AG08396 (cell line): ENCODE results near the gene NEGR1.

Experiments used
- DNase-seq: peaks from one replicate; pipeline ENCODE4 v3.0.0; 2012; ENCODE audit warnings: low spot score, mixed read lengths

Gene NEGR1

DNA sequence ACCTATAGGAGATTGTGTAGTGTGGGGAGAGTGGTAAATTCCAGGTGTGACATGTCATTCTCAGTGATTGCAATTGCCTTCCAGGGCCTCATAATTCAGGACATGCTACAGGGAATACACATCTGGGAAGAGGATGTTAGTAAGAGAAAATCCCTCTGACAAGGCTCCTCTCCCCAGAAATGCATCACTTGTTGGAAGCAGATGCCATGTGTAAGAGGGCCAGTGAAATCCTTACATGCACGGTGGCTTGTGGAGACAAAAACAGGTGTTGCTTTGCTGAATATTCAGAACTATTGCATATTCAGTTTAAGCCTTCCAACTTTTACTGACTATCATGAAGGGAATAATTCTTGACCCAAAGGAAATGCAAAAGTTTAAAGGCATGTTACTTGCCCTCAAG, 503.4 kb downstream of the NEGR1 start:
- DNase-seq: no peak

DNA sequence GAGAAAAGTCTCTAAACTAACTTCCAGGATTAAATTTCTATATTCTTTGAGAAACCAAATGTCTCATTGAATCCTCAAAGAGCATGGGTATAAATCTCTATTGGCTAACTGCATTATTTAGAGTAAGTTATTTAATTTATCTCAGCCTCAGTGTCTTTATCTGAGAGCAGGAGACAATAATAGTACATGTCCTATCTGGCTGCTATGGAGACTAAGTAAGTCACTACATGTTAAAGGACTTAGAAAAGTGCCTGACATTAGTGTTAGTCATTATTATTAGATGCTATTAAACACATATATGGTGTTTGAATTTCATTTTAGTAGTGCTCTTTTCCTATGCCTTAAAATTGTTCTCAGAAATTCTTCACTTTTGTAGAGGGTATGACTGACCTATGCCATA, 505.2 kb downstream of the NEGR1 start:
- DNase-seq: no peak

DNA sequence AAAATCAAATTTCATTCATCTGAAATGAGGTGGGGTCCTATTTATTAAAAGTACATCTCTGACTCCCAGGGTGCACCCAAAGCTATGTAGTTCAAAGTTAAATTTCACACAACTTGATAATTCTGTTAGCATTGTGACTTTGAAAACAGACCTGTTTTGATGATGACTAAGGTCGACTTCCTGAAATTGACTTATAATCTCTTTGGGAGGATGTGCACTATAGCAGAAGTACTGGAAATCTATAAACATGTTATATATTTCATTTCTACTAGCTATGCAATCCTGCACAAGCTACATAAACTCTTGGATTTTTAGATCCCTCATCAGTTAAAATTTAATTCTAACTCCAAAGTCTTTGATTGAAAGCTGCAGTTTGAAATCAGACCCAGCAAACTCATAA, 507.6 kb downstream of the NEGR1 start:
- DNase-seq: no peak

DNA sequence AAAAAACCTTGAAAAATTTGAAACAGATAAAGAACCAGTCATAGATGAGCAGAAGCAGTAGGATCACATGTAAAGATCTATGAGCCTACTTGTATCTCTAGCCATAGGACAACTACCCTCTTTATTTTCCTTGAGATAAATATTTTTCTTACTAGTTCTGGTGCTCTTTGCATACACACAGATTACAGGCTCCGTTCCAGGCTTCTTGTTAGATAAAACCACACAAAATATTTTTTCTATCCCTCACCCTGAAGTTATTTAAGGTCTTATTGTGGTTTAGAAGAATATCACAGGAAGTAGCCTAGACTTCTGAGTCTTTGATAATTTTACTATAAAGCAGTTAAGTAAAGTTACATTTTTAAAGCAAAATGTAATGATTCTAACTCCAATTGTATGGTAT, 512.2 kb downstream of the NEGR1 start:
- DNase-seq: no peak

DNA sequence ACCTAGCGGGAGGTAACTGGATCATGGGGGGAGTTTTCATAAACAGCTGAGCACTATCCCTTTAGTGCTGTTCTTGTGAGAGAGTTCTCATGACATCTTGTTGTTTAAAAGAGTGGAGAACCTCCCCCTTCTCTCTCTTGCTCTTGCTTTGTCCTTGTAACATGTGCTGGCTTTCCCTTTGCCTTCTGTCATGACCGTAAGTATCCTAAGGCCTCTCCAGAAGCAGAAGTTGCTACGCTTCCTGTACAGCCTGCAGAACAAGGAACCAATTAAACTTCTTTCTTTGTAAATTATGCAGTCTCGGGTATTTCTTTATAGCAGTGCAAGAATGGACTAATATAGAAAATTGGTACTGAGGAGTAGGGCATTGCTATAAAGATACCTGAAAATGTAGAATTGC, 515.6 kb downstream of the NEGR1 start:
- no peak for DNase-seq

DNA sequence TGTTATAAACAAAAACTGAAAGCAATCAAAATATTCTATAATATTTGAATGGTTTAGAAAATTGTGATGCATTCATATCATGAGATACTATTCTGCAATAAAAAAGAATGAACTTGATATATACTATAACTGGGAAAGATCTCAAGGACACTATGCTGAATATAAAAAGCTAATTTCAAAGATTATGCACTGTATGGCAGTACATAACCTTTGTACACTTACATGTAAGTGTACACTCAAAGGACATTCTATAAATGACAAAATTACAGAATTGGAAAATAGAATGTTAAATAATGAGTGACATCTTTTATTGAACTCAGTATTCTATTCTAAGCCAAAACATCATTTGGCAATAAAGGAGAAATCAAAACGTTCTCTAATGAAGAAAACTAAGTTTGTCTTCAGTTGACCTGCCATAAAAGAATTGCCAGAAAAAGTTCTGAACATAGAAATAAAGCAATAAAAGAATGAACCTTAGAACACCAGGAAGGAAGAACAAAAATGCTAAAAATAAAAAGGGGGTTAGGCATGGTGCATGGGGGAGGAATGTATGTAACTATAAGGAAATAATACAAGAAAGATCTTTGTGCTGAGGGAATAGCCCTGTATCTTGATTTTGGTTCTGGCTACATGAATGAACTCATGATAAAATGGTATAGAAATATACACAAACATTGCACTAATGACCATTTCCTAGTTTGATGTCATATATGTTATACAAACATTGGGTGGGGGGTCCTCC, 519.7 kb downstream of the NEGR1 start:
- no peak for DNase-seq

DNA sequence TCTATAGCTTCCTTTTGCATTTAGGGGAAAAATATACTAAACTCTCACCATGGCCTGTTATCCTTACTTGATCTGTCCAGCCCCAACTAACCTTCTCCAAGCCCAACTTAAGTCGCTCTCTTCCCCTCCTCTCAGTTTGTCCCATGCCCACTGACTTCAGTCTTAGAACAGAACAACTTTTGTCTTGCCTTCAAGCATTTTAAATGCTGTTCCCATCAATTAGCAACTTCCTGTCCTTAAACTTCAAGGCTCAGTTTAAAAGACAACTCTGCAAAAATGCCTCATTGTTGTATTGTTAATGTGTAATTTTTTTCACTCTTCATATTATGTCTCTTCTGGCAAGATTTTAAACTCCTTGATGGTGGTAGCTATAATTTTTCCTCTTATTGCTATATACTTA, 526.9 kb downstream of the NEGR1 start:
- DNase-seq: no peak

DNA sequence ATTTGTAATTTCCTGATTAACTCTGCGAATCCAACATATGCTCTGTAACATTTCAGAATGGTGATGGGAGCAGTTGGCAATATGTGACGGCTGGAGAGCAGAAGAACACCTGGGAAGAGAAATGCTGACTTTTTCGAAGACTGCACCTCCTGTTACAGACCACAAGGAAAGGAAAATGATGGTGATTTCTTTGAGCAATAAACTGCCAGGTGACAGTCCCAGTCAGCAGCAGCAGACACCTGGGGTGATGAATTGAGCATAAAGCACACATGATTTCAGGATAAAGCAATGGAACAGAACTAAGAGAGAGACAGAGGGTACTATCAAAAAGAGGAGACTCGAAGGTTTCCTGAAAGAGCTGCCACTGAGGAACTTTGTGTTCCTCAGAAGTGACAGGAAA, 528.6 kb downstream of the NEGR1 start:
- DNase-seq: no peak

DNA sequence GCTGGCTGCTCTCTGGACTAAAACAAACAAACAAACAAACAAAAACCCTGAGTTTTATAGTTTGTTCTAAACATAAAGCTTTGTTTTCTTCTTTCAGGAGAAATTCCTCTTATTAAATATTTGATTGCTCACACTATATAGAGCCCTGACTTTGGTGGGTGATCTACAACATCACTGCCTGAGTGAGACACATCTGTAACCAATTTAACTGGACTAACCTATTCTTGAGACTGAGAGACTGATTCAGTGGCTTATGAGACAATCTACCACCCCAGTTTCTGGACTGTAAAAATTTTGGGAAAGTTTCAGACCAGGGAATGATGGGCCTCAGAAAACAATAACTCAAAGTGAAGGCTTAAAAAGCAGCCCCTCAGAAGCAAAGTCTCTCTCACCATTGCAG, 537.0 kb downstream of the NEGR1 start:
- no peak for DNase-seq

DNA sequence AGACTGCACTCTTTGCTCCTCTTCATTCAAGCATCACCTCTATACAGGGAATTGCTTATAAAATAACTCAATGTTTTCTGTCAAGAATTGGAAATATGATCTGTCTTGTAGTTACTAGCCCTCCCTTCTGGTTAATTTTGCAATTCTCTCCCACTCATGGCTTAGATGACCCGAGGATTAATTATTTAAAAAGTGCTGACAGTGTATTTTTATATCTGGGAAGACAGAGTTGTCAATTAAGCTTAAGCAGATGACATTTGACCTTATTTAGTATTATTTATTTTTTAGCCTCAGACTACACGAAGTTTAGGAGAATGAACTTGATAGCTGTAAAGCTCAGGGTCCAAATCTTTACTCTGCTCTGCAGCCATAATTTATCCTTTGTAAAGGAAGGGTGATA, 538.5 kb downstream of the NEGR1 start:
- DNase-seq: no peak

DNA sequence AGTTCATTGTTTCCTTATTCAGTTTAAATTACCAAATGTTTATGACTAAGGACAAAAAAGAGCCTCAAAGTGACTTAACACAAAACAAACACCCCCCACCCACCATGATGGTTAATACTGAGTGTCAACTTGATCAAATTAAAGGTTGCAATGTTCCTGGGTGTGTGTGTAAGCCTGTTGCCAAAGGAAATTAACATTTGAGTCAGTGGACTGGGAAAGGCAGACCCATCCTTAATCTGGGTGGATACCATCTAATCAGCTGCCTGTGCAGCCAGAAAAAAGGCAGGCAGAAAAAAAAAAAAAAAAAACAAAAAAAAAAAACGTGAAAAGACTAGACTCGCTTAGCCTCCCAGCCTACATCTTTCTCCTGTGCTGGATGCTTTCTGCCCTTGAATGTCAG, 543.4 kb downstream of the NEGR1 start:
- DNase-seq: no peak

DNA sequence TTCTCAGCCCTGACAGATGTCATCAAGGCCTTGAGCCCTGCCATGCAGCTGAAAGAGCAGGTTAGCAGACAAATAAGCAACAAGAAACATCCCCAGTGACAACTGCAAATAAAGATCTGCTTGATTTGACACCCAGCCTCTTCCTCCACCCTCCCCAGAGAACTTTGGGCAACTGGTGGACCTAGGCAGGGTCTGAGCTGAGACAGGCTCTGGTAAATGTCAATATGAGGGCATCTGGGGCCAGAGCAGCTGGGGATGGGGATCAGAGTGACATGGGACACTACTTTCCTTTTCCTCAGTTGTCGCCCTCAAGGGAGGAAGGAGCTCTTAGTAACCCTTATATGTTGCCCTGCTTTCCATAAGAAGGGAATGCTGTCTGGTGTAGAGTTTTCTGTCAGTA, 544.1 kb downstream of the NEGR1 start:
- no peak for DNase-seq

DNA sequence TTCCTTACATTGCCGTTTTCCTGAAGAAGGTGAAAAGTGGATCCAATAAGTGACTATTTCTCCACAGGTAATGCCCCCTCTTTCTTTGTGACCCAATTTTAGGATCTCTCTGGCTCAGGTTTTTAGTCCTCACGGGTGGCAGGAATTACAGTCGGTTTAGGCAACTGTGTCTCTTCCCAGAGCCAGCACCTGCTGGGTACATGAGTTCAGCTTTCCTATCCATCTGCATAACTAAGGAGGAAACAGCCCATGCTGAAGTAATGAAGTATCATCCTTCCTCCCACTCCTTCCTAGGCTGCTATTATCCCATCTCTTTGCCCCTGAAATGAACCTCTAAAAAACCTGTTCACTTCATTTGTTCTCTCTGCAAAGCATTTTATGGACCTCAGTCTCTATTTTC, 544.6 kb downstream of the NEGR1 start:
- DNase-seq: no peak

DNA sequence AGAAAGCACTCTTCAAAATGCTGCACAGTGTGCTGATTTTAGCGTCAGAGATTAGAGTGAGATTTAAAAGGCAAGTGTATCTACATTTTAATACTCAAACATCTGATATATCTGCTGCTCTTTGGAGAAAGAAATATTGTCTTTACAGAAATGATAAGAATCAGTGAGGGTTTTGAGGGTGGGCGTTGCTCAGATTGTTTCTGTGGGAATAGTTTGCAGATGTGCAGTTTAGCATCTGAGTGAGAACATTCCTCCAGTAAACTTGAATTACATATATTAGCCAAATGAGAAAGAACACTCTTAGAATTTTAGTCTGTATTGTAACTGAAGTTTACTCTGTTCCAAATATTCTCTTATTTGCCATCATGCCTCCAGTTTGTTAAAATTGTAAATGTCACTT, 549.2 kb downstream of the NEGR1 start:
- no peak for DNase-seq

DNA sequence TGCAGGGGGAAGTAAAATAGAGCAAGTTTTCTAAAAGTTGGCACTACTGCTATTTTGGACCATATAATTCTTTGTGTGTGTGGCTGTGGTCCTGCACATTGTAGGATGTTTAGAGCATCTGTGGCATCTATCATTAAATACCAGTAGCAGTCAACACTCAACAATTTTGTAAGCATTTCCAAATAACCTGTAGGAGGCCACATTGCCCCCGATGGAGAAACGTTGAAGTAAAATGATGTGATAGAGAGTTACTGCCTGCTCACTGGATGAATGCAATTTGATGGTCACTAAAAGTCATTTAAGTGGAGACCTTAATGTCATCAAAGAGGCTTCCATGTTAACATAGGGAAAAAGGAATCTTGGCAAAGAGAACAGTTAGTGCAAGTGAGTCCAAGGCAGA, 560.8 kb downstream of the NEGR1 start:
- DNase-seq: no peak

DNA sequence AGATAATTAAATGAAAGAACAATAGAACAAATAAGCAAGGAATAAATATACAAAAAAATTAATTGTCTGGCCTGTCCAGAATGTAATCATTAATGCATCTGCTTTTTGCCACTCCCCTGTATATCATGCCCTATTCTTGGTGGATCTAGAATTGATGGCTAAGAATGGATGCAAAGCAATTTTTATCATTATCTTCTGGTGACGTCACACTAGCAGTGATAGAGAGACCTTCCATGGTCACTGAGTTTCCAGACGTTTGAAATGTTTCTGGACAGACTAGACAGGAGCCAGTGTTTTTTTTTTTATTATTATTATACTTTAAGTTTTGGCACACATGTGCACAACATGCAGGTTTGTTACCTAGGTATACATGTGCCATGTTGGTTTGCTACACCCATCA, 563.0 kb downstream of the NEGR1 start:
- DNase-seq: no peak

DNA sequence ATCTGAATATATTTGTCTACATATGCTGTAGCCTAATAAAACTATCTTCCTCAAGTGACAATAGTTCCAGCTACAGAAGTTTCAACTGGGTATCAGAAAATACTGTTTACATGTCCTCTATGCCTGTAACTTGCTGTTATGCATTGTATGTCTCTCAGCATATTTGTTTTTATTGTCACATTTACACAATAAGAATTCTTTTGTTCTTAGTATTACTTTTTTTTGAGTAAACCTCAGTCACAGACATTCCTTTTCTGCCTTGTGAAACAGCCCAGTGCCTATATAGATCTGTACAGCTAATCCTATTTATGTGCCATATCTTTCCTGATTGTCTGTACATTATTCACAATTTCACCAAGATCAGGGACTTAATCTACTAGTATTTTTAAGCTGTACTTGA, 565.2 kb downstream of the NEGR1 start:
- no peak for DNase-seq

DNA sequence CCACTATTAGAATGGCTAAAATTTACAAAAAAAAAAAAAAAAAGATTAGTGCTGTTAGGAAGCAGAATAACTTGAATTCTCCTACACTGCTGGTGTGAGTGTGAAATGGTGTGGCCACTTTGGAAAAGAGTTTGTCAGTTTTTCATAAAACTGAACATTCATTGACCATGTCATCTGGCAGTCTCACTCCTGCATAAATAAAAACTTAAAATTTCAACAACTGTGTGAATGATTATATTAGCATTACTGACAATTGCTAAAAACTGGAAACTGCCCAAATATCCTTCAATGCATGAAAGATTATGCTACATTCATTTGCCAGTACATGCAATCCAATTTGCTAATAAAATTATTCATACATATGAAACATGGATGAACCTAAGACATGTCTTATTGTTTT, 570.9 kb downstream of the NEGR1 start:
- DNase-seq: no peak

DNA sequence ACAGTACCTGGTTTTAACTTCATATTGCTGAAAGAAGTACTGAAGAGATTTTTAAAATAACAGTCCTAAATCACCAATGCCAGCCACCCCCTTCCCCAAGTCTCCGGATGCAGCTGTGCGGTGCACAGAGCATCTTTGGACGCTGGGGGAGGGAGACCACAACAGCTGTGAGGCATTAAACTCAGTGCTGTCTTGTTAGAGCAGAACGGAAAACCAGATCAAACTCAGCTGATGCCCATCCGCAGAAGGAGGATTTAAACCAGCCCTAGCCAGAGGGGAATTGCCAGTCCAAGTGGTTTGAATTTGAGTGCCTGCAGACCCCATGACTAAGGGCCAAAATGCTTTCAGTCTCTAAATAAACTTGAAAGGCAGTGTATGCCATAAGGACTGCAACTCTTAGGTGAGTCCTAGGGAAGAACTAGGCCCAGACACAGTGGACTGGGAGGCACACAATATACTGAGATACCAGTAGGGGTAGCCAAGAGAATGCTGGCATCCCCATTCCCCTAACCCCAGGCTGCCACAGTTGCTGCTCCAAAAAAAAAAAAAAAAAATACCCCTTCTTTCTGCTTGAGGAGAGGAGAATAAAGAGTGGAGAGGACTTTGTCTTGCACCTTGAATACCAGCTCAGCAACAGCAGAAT, 576.2 kb downstream of the NEGR1 start:
- no peak for DNase-seq

DNA sequence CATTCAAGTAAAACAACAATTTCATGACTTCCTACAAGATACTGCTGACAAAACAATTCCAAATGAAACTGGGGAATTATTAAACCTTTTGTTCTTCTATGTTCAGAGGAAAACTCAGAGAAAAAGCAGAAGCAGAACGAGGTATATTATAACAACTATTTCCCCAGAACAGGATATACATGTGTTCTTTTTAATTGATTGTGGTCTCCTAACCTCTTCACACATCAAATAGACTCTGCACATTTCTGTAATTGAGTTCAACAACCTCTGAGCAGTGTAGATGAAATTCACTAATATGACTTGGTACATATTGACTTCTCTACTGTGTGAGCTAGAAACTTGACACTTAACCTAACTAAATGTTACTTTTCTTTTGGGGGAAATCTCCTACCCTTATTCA, 584.2 kb downstream of the NEGR1 start:
- no peak for DNase-seq

DNA sequence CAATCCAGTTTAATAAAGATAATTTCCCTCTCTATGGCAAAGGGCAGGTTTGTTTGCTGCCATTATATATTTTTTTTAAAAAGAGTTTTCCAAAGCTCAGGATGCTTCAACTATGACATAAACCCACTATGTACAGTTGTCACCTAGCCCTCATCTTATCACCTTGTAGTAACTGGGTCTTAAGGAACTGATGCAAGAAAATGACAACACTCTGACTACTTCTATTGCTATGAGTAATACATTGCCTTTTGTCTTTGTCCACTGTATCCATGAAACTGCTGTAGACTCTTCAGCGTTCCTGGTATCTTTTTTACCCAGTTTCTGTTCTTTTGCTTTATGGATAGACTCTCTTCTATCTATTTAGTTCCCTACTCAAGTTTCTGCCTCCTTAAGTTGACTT, 586.5 kb downstream of the NEGR1 start:
- DNase-seq: no peak

DNA sequence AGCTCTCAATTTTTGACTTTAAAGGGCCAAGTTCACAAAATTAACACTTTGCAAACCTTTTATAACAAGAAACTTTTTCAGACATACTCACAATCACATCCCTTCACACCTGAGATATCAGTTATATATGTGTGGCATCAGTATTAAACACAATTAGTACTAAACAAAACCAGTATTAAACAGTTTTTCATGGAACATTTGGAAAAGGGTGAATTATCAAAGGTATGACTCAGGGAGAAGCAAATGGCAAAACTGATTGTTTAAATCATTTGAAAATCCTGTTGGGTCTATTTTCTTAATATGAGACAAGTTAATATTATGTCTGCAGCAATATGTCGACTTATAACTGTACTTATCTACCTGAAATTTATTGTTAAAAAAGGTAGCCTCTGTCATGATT, 587.3 kb downstream of the NEGR1 start:
- DNase-seq: no peak

DNA sequence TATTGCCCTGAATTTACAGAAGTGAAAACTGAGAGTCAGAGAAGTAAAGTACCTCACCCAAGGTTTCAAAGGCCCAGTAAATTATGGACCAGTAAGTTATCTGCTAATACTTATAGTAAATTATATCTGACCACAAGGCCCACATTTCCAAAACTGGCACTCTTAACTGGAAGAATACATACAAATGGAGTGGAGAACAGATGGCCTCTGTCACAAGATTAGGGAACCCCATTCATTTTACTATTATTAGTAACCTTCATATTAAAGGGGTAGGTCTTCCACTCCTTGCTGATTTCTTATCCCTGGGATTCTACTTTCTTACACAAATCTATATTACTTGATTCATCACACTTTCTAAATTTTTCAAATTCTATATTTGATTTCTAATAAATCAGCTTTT, 588.8 kb downstream of the NEGR1 start:
- DNase-seq: no peak

DNA sequence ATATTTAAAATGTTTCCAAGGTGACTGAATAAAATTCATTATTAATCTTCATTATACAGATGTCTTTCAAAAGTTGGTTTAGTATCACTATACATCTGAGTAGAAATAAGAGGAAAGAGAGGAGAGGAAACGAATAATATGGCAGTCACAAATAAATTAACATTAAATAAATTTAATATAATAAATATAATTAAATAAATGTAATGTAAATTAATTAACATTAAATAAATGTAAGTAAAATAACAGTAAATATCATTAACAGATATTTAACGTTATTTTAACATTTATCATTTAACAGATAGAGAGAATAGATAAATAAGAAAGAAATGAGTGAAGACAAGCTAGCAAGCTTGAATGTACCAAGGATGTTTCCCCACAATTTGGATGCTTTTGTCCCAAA, 592.7 kb downstream of the NEGR1 start:
- DNase-seq: no peak
